Effector memory CD4-positive, alpha-beta T cell (primary cell): ENCODE results near the gene FAM234A.

Source experiments
- DNase-seq, 3 donors: peaks; one replicate each; pipeline ENCODE4 v3.0.0-alpha.2; 2020
- H3K27ac ChIP-seq: 2 replicates; pipeline ENCODE4 v1.7.0; 2013; ENCODE audit warnings: mild to moderate bottlenecking, low read length, moderate library complexity; ENCODE audit not compliant: insufficient read depth, poor library complexity, severe bottlenecking
- H3K27me3 ChIP-seq: replicated peaks from 2 replicates; pipeline ENCODE4 v1.7.0; 2013; ENCODE audit warnings: mild to moderate bottlenecking, low read length; ENCODE audit not compliant: insufficient read depth, control insufficient read depth, poor library complexity, severe bottlenecking
- H3K36me3 ChIP-seq: 2 replicates; pipeline ENCODE4 v1.7.0; 2013; ENCODE audit warnings: mild to moderate bottlenecking, low read length, moderate library complexity; ENCODE audit not compliant: control insufficient read depth, insufficient read depth
- H3K4me1 ChIP-seq: 2 replicates; pipeline ENCODE4 v1.7.0; 2013; ENCODE audit warnings: low read length, mild to moderate bottlenecking; ENCODE audit not compliant: control insufficient read depth, insufficient read depth, poor library complexity, severe bottlenecking
- H3K4me3 ChIP-seq: 2 replicates; pipeline ENCODE4 v1.7.0; 2013; ENCODE audit warnings: low read length, low read depth, mild to moderate bottlenecking; ENCODE audit not compliant: insufficient read depth, poor library complexity, severe bottlenecking
- H3K9me3 ChIP-seq: 2 replicates; pipeline ENCODE4 v1.7.0; 2013; ENCODE audit warnings: mild to moderate bottlenecking, low read length, moderate library complexity; ENCODE audit not compliant: control insufficient read depth

FAM234A gene

GRCh38 chr16:280005-280460 lies 45.4 kb downstream of the FAM234A start:
- H3K4me1 ChIP-seq, result peaks cover 27% of the 10 kb centered on the region
- no peak overlapping the region for H3K27ac ChIP-seq
- H3K36me3 ChIP-seq, result no peaks in the 10 kb centered on the region
- H3K9me3 ChIP-seq, result no peaks in the 10 kb centered on the region
- peaks cover 20% of the 10 kb centered on the region for H3K27me3 ChIP-seq
- H3K4me3 ChIP-seq, result no peak overlapping the region
- no peak for DNase-seq

DNA sequence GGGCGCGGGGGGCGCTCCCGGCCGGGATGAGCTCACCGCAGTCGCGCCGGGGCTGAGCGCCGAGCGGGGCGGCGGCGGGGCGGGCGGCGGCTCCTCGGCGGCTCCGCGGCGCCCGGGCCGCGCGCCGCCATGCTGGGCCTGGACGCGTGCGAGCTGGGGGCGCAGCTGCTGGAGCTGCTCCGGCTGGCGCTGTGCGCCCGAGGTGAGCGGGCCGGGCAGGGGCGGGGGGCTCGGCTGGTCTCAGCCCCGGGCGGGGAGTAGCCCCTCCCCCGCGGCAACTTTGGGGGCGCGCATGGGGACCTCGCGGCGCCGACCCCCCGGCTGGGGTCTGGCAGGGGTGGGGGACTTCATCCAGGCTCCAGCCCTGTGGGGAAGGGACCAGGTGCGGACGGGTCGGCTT lies 45.9 kb downstream of the FAM234A start, which contains the start of gene ARHGDIG:
Gene ARHGDIG (plus strand): TSS at position 40 of the 400 bp plus-strand sequence. CDS start 90 bp downstream, at position 130.
- H3K27ac ChIP-seq, result no peak within 1 kb of the TSS
- peak within 1 kb of the TSS; percentile 25 for H3K4me3 ChIP-seq
- H3K27me3 ChIP-seq, result peaks cover 16% of the 10 kb centered on the region
- no peaks in the 10 kb centered on the region for H3K36me3 ChIP-seq
- no peak for DNase-seq
- H3K4me1 ChIP-seq, result peaks cover 24% of the 10 kb centered on the region
- H3K9me3 ChIP-seq, result no peaks in the 10 kb centered on the region

DNA sequence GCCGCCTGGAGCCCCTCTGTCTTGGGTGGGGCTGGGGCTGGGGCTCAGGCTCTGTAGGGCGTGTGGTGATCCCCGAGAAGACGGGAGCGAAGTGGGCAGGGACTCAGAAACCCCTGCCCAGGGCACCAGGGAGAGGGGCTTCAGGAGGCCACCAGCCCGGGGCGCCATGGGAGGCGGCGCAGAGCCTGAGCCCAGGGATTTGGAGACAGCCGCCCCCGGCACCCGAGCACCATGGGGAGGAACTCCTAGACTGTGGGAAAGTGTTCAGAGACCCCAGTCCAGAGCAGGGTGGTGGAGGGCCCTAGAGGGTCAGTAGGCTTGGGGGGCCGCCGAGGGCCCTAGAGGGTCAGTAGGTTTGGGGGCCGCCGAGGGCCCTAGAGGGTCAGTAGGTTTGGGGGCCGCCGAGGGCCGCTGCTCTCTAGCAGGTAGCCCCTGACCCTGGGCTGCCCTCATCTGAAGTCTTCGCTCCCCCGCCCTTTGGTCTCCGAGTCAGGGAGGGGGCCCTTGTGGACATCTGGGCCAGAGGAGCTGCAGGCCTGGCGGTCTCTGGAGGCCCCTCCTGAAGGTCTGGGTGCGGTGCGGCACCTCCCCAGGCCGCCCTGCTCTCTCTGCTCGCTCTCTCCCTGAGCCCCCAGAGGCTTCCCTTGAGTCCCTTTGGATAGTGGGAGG lies 46.5 kb downstream of the FAM234A start:
- Histone ChIP-seq H3K4me3 (peak overlapping the region; percentile 25), H3K4me1 (peaks cover 22% of the 10 kb centered on the region), H3K27me3 (peaks cover 16% of the 10 kb centered on the region), H3K36me3 (no peaks in the 10 kb centered on the region), H3K27ac (no peak overlapping the region), H3K9me3 (no peaks in the 10 kb centered on the region)
- no peak for DNase-seq

DNA sequence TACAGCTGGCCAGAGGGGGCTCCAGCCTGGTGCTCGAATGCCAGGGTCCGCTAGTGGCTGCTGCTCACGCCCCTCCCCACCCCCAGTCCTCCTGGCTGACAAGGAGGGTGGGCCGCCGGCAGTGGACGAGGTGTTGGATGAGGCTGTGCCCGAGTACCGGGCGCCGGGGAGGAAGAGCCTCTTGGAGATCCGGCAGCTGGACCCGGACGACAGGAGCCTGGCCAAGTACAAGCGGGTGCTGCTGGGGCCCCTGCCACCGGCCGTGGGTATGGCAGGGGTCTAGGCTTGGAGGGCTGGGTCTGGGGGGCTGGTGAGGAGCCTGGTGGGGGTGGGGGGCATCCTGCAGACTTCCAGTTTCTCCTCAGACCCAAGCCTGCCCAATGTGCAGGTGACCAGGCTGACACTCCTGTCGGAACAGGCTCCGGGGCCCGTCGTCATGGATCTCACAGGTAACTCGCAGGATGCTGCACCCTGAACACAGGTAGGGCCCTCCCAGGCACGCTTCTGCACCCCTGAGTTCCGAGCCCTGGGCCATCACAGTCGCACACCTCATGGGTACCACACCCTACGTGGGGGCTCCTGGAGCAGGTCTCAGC lies 47.1 kb downstream of the FAM234A start:
- H3K27me3 ChIP-seq, result peaks cover 16% of the 10 kb centered on the region
- DNase-seq, result no peak
- no peak overlapping the region for H3K4me3 ChIP-seq
- peaks cover 22% of the 10 kb centered on the region for H3K4me1 ChIP-seq
- H3K9me3 ChIP-seq, result no peaks in the 10 kb centered on the region
- H3K36me3 ChIP-seq, result peaks cover 3% of the 10 kb centered on the region
- no peak overlapping the region for H3K27ac ChIP-seq

DNA sequence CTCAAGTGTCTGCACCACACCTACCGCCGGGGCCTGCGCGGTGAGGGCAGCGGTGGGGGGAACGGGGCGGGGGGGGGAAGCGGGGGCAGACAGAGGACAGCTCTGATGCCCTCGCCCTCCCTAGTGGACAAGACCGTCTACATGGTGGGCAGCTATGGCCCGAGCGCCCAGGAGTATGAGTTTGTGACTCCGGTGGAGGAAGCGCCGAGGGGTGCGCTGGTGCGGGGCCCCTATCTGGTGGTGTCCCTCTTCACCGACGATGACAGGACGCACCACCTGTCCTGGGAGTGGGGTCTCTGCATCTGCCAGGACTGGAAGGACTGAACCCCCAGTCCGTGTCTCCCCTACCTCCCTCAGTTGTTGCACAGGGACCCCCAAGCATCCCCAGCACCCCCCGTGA lies 47.9 kb downstream of the FAM234A start:
- Histone ChIP-seq H3K27ac (no peak overlapping the region), H3K4me1 (peaks cover 22% of the 10 kb centered on the region), H3K4me3 (no peak overlapping the region), H3K27me3 (peaks cover 16% of the 10 kb centered on the region), H3K9me3 (no peaks in the 10 kb centered on the region), H3K36me3 (peaks cover 11% of the 10 kb centered on the region)
- no peak for DNase-seq

DNA sequence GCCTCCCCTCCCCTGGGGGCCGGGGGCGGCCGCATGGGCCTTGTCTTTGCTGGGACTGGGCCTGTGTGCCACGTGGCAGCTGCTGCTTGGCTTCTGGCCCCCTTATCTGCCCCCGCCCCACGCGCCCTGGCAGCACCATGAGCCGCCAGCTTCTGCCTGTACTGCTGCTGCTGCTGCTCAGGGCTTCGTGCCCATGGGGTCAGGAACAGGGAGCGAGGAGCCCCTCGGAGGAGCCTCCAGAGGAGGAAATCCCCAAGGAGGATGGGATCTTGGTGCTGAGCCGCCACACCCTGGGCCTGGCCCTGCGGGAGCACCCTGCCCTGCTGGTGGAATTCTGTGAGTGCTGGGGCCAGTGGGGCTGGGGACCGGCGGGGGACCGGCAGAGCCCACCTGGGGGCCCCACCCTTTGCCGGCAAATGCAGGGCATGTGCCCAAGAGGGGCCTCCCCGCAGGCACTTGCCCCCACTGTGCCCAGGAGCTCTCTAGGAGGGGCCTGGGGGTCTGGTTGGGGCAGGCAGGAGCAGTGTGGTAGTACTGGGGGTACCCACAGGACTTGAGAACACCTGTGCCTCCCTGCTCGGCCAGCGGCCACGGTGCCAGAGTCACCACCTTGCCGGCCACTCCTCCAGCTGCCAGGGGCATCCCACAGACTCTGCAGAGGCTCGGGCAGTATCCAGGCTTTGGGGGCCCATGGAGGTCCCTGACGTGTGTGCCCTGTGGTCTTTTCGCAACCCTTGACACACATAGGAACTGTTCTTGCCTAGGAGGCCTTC lies 48.6 kb downstream of the FAM234A start, which contains the start of gene PDIA2:
Gene PDIA2 (plus strand): TSS at position 132 of the 773 bp plus-strand sequence. CDS start 6 bp downstream, at position 138.
- H3K36me3 ChIP-seq, result peaks cover 18% of the 10 kb centered on the region
- no peak within 1 kb of the TSS for H3K4me3 ChIP-seq
- peaks cover 16% of the 10 kb centered on the region for H3K27me3 ChIP-seq
- DNase-seq, result no peak
- peaks cover 22% of the 10 kb centered on the region for H3K4me1 ChIP-seq
- H3K27ac ChIP-seq, result no peak within 1 kb of the TSS
- no peaks in the 10 kb centered on the region for H3K9me3 ChIP-seq

DNA sequence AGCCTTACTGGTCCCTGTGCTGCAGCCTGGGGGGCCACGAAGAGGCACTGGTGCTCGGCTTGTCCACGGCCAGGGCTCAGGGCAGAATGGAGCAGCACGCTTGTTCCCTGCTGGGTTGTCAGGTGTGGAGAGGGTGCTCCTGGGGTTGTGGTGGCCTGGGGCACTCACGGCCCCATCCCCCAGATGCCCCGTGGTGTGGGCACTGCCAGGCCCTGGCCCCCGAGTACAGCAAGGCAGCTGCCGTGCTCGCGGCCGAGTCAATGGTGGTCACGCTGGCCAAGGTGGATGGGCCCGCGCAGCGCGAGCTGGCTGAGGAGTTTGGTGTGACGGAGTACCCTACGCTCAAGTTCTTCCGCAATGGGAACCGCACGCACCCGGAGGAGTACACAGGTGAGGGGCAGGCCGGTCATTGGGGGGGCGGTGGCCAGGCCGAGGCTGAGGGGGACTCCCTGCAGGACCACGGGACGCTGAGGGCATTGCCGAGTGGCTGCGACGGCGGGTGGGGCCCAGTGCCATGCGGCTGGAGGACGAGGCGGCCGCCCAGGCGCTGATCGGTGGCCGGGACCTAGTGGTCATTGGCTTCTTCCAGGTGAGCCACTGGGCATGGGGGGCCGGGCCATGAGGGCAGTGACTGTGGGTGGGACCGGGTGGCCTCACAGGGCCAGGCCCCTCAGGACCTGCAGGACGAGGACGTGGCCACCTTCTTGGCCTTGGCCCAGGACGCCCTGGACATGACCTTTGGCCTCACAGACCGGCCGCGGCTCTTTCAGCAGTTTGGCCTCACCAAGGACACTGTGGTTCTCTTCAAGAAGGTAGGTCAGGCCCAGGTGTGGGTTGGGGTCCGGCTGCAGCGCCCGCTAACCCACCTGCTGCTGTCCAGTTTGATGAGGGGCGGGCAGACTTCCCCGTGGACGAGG lies 49.8 kb downstream of the FAM234A start:
- Histone ChIP-seq H3K9me3 (no peaks in the 10 kb centered on the region), H3K4me1 (peaks cover 15% of the 10 kb centered on the region), H3K36me3 (peaks cover 30% of the 10 kb centered on the region), H3K27ac (no peak overlapping the region), H3K4me3 (no peak overlapping the region), H3K27me3 (peaks cover 16% of the 10 kb centered on the region)
- DNase-seq, result no peak

- Histone ChIP-seq H3K27me3 (peaks cover 12% of the 10 kb centered on the region), H3K27ac (no peak overlapping the region), H3K36me3 (peaks cover 40% of the 10 kb centered on the region), H3K9me3 (no peaks in the 10 kb centered on the region), H3K4me3 (no peak overlapping the region), H3K4me1 (peaks cover 10% of the 10 kb centered on the region)
- DNase-seq, result no peak
These were observed 50.8 kb downstream of the FAM234A start for GRCh38 chr16:285146-286055.
